NCI-H774 (cell line): Measurements from ENCODE around the gene UPB1.

Experiments used
- DNase-seq: peaks from one replicate; lab custom pipeline; 2025; lab: John Stamatoyannopoulos, UW

The UPB1 gene

DNA sequence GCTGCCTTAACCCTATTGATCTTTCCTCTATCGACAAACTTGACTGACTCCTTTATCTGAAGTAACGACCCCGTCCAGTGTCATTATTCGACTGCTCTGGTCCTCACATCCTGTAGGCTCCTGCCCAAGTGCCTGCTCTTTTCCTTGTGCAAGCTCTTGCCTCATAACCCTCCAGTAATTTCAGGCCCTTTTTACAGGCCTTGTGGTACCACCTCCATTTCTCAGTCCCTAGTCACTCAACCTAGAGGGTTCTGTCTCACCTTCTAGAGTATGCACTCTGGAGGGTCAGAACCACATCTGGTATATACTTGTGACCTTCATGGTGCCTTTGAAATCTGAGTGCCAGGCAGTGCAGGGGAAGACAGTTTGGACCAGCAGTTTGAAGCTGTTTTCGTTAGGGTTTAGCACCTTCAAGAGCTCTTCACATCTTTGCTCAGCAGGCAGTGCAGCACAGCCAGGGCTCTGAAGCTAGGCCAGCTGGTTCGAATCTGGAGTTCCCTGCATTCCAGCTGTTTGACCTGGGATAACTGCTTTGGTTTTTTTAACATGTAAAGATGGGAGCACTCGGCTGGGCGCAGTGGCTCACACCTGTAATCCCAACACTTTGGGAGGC, 71.9 kb downstream of the UPB1 start:
- no peak for DNase-seq

DNA sequence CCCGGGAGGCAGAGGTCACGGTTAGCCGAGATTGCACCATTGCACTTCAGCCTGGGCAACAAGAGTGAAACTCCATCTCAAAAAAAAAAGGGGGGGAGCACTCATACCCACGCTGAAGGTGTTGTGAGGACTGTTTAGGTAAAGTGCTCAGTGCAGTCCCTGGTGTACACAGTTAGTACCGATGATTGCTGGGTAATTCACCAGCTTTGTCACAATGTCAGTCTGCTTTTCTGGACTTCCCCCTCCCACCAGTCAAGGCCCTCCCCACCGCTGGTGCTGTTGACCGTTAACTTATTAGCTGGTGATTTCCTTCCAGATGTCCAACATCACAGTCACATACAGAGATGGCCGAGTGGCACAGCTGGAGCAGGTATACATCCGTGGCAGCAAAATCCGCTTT, 72.5 kb downstream of the UPB1 start:
- no peak for DNase-seq

DNA sequence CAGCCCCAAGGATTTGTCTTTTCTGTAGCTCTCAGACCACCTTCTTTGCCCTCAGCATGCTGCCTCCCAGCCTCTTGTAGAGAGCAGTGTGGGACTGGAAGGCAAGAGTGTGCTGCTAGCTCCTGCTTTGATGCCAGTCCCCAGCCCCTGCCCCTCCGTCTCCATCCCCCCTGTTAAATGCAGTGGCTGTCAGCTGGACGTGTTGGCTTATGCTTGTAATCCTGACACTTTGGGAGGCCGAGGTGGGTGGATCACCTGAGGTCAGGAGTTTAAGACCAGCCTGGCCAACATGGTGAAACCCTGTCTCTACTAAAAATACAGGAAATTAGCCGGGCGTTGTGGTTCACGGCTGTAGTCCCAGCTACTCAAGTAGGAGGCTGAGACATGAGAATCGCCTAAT, 76.1 kb downstream of the UPB1 start:
- no peak for DNase-seq

DNA sequence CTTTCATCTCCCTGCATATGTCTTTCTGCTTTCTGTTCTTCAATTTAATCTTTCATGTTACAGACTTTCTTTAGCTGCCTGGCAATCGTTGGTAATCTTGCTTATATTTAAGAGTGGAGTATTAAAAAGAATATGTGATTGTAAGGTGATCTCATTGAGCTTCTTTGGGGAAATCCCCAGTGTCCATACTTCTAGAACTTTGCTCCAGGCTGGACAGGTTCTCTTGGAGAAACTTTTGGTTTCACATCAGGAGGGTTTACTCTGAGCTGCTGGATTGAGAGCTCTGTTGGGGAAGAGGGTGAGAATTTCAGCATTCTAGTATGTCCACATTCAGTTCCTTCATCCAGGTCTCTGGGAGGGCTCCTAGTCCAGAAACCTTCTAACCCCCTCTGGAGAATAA, 81.6 kb downstream of the UPB1 start:
- DNase-seq: no peak
